Activated naive CD4-positive, alpha-beta T cell treated with anti-CD3 and anti-CD28 coated beads, Interleukin-2, amount 10 ng/mL, durations not matched to agents 7 days and 5 days (primary cell): ENCODE results near the gene PKDREJ.
"Not testable (repeated sequence)": the region's sequence is repeated elsewhere in the genome, so short reads cannot be mapped to it uniquely, and the experiment has no call there.

Experiments used
- CTCF ChIA-PET: fragments of 350-600 bp; sonication (Branson Sonifier 250); formaldehyde crosslinking; loops from one replicate; lab custom pipeline; 2021; ENCODE audit warnings: antibody characterized with exemption; lab: Charles Lee
- DNase-seq: peaks from one replicate; pipeline ENCODE4 v3.0.0-alpha.2; 2020
- H3K27ac Mint-ChIP-seq: one replicate; pipeline ENCODE4 v1.8.0; 2021; ENCODE audit warnings: mild to moderate bottlenecking, moderate library complexity, mixed read lengths
- H3K27me3 Mint-ChIP-seq: one replicate; pipeline ENCODE4 v1.8.0; 2021; ENCODE audit warnings: mild to moderate bottlenecking, mixed read lengths
- H3K36me3 Mint-ChIP-seq: one replicate; pipeline ENCODE4 v1.8.0; 2021; ENCODE audit warnings: mixed read lengths
- H3K4me1 Mint-ChIP-seq: one replicate; pipeline ENCODE4 v1.8.0; 2021; ENCODE audit warnings: mixed read lengths
- H3K4me3 Mint-ChIP-seq: one replicate; pipeline ENCODE4 v1.8.0; 2021; ENCODE audit warnings: mild to moderate bottlenecking, moderate library complexity, mixed read lengths
- H3K9me3 Mint-ChIP-seq: one replicate; pipeline ENCODE4 v1.8.0; 2021; ENCODE audit warnings: mixed read lengths

PKDREJ gene

GRCh38 chr22:46264520-46264919 is 1.4 kb upstream of the PKDREJ start:
- H3K4me3 Mint-ChIP-seq, DNase-seq, H3K27ac Mint-ChIP-seq, CTCF ChIA-PET: not testable (repeated sequence)
- Mint-ChIP-seq H3K9me3 (peaks cover 15% of the 10 kb centered on the region), H3K4me1 (peaks cover 22% of the 10 kb centered on the region), H3K36me3 (peaks cover 14% of the 10 kb centered on the region), H3K27me3 (peaks cover 75% of the 10 kb centered on the region)

- DNase-seq = peak; percentile 44
- Mint-ChIP-seq H3K27me3 (peaks cover 93% of the 10 kb centered on the region), H3K27ac (no peak overlapping the region), H3K9me3 (peaks cover 15% of the 10 kb centered on the region), H3K4me1 (peaks cover 12% of the 10 kb centered on the region), H3K36me3 (peaks cover 14% of the 10 kb centered on the region), H3K4me3 (no peak overlapping the region)
- CTCF ChIA-PET = no interaction called here
These were observed 511 bp downstream of the PKDREJ start for GRCh38 chr22:46262449-46263215.

- Mint-ChIP-seq H3K36me3 (peaks cover 9% of the 10 kb centered on the region), H3K4me1 (peaks cover 6% of the 10 kb centered on the region), H3K27ac (no peak overlapping the region), H3K27me3 (peaks cover 94% of the 10 kb centered on the region), H3K9me3 (peaks cover 4% of the 10 kb centered on the region), H3K4me3 (no peak overlapping the region)
- CTCF ChIA-PET = interaction anchor here (1.1 kb wide), 1 partner anchor 10 kb away, joined by 3 read pairs; the partner anchor contains the start of gene CDPF1
- DNase-seq = no peak
These were observed 3.1 kb downstream of the PKDREJ start for GRCh38 chr22:46260038-46260437.

GRCh38 chr22:46259374-46259773 is 3.8 kb downstream of the PKDREJ start:
- Mint-ChIP-seq H3K27me3 (peaks cover 90% of the 10 kb centered on the region), H3K36me3 (peaks cover 9% of the 10 kb centered on the region)

GRCh38 chr22:46256358-46256958 is 6.7 kb downstream of the PKDREJ start:
- CTCF ChIA-PET = no interaction called here
- Mint-ChIP-seq H3K27ac (no peak overlapping the region), H3K27me3 (peaks cover 67% of the 10 kb centered on the region), H3K9me3 (peaks cover 2% of the 10 kb centered on the region), H3K4me3 (no peak overlapping the region), H3K36me3 (peaks cover 6% of the 10 kb centered on the region), H3K4me1 (peaks cover 14% of the 10 kb centered on the region)
- DNase-seq = no peak

More at GRCh38 chr22:46259374-46259773, 3.8 kb downstream of the PKDREJ start:
- H3K27ac Mint-ChIP-seq = no peak overlapping the region
- H3K4me1 Mint-ChIP-seq = peaks cover 6% of the 10 kb centered on the region
- no peak overlapping the region for H3K4me3 Mint-ChIP-seq
- CTCF ChIA-PET = interaction anchor here (1.1 kb wide), 1 partner anchor 9 kb away, joined by 3 read pairs; the partner anchor contains the start of gene CDPF1
- no peak for DNase-seq
- H3K9me3 Mint-ChIP-seq = peaks cover 2% of the 10 kb centered on the region

- Mint-ChIP-seq H3K4me1 (peaks cover 36% of the 10 kb centered on the region), H3K4me3 (peak overlapping the region; percentile 83), H3K36me3 (peaks cover 6% of the 10 kb centered on the region), H3K27ac (peak overlapping the region; percentile 82), H3K9me3 (peaks cover 2% of the 10 kb centered on the region), H3K27me3 (peaks cover 24% of the 10 kb centered on the region)
- DNase-seq = no peak
- CTCF ChIA-PET = interaction anchor here (0.7 to 1.0 kb wide), 2 partner anchors 44 to 508 kb away, joined by 3 read pairs; no protein-coding TSS in a partner anchor
These were observed 11.2 kb downstream of the PKDREJ start for GRCh38 chr22:46251816-46252380.

GRCh38 chr22:46251266-46251665 is 11.9 kb downstream of the PKDREJ start:
- Mint-ChIP-seq H3K27ac (peak overlapping the region; percentile 82), H3K9me3 (peaks cover 2% of the 10 kb centered on the region), H3K27me3 (peaks cover 18% of the 10 kb centered on the region), H3K4me1 (peaks cover 36% of the 10 kb centered on the region), H3K36me3 (peaks cover 6% of the 10 kb centered on the region), H3K4me3 (peak overlapping the region; percentile 83)
- DNase-seq = no peak
- CTCF ChIA-PET = no interaction called here

GRCh38 chr22:46250783-46251125 is 12.4 kb downstream of the PKDREJ start:
- Mint-ChIP-seq H3K27ac (peak overlapping the region; percentile 82), H3K9me3 (peaks cover 2% of the 10 kb centered on the region), H3K36me3 (peaks cover 6% of the 10 kb centered on the region), H3K4me1 (peaks cover 36% of the 10 kb centered on the region), H3K4me3 (peak overlapping the region; percentile 83), H3K27me3 (peaks cover 13% of the 10 kb centered on the region)
- peak; percentile 43 for DNase-seq
- CTCF ChIA-PET = interaction anchor here (1.0 kb wide), 2 partner anchors 9 to 45 kb away, joined by 3 read pairs; partner anchors contain the start of gene GTSE1

GRCh38 chr22:46250035-46250782 is 12.9 kb downstream of the PKDREJ start, which contains the start of gene CDPF1:
TSS of gene CDPF1 (minus strand) at chr22:46250293. CDS start at chr22:46248284, 2,009 bp downstream.
- H3K27me3 Mint-ChIP-seq = peaks cover 11% of the 10 kb centered on the region
- peaks cover 36% of the 10 kb centered on the region for H3K4me1 Mint-ChIP-seq
- CTCF ChIA-PET = interaction anchor here (1.0 kb wide), 2 partner anchors 10 to 46 kb away, joined by 3 read pairs; partner anchors contain the start of gene GTSE1
- peaks cover 2% of the 10 kb centered on the region for H3K9me3 Mint-ChIP-seq
- peak within 1 kb of the TSS; percentile 82 for H3K27ac Mint-ChIP-seq
- peaks cover 6% of the 10 kb centered on the region for H3K36me3 Mint-ChIP-seq
- H3K4me3 Mint-ChIP-seq = peak within 1 kb of the TSS; percentile 83
- peak; percentile 93 for DNase-seq

DNA sequence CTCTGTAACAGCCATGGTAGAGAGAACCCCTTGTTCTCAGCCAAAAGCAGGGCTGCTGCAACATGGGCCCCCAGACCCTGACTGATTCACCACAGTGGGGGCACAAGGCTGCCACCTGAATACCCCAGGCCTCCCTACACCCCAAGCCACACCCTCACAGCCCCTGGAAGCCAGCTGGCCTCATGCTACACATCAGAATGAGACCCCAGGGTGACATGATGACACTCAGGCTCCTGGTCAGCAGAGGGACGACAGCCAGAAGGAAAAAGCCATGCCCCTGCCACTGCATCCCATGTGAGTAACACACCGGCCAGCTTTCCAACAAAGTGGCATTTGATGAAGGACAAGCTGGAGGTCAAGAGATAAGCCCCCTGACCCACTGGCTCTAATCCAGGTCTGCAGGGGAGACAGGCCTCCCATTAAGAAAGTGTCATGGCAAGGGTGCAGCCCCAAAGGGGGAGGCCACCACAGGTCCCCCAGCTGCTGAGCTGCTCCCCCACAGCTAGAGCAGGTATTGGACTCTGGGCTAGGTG is 15.6 kb downstream of the PKDREJ start:
- Mint-ChIP-seq H3K4me1 (peaks cover 29% of the 10 kb centered on the region), H3K4me3 (no peak overlapping the region), H3K9me3 (no peaks in the 10 kb centered on the region), H3K27me3 (peaks cover 3% of the 10 kb centered on the region), H3K27ac (no peak overlapping the region), H3K36me3 (peaks cover 12% of the 10 kb centered on the region)
- DNase-seq = no peak
- CTCF ChIA-PET = no interaction called here

DNA sequence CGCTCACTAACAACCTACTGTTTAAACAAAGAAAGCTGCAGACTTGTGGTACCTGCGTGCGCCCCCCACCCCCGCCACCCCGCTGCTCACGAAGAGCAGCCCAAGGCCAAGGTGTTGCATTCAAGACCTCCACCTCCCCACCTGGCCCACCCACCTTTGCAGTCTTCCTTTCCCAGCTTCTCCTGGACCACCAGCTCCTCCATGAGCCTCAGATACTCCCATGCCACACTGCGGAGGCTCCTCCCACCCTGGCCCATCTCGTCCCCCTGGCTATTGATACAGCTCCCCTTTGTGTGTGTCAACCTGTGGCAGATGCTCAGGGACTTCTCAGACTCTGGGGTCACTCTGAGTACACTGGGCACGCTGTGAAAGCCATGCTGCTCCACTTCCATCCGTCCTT is 17.0 kb downstream of the PKDREJ start:
- CTCF ChIA-PET = no interaction called here

GRCh38 chr22:46245511-46245910 is 17.6 kb downstream of the PKDREJ start:
- no peak overlapping the region for H3K4me3 Mint-ChIP-seq
- peaks cover 22% of the 10 kb centered on the region for H3K4me1 Mint-ChIP-seq
- H3K36me3 Mint-ChIP-seq = peaks cover 16% of the 10 kb centered on the region
- no peaks in the 10 kb centered on the region for H3K27me3 Mint-ChIP-seq
- H3K9me3 Mint-ChIP-seq = no peaks in the 10 kb centered on the region
- DNase-seq = no peak
- no peak overlapping the region for H3K27ac Mint-ChIP-seq
- CTCF ChIA-PET = no interaction called here

More for the DNA sequence above, 17.0 kb downstream of the PKDREJ start:
- Mint-ChIP-seq H3K27ac (no peak overlapping the region), H3K36me3 (peaks cover 15% of the 10 kb centered on the region), H3K4me3 (no peak overlapping the region), H3K9me3 (no peaks in the 10 kb centered on the region), H3K4me1 (peaks cover 21% of the 10 kb centered on the region), H3K27me3 (peaks cover 3% of the 10 kb centered on the region)
- no peak for DNase-seq

- DNase-seq = no peak
- H3K4me3 Mint-ChIP-seq = no peak overlapping the region
- H3K27ac Mint-ChIP-seq = no peak overlapping the region
- peaks cover 29% of the 10 kb centered on the region for H3K4me1 Mint-ChIP-seq
- H3K27me3 Mint-ChIP-seq = no peaks in the 10 kb centered on the region
- CTCF ChIA-PET = no interaction called here
- H3K9me3 Mint-ChIP-seq = no peaks in the 10 kb centered on the region
- peaks cover 16% of the 10 kb centered on the region for H3K36me3 Mint-ChIP-seq
These were observed 18.4 kb downstream of the PKDREJ start for GRCh38 chr22:46244771-46245170.
